Colonic mucosa (tissue), 4 donors: ENCODE results near the gene LAG3. TPM values are rescaled to one million over a fixed set of nuclear protein-coding genes. Genes with fewer than 3 reads are reported as not detected.

Source experiments
- DNase-seq: peaks from one replicate; pipeline ENCODE4 v3.0.0-alpha.2; 2020
- H3K27ac ChIP-seq: fragments of 200-600 bp; one replicate; pipeline ENCODE4 v1.8.0; 2021
- H3K27me3 ChIP-seq: fragments of 200-600 bp; one replicate; pipeline ENCODE4 v1.8.0; 2021
- H3K36me3 ChIP-seq: fragments of 200-600 bp; one replicate; pipeline ENCODE4 v1.8.0; 2021
- H3K4me1 ChIP-seq: fragments of 200-600 bp; one replicate; pipeline ENCODE4 v1.8.0; 2021; ENCODE audit warnings: mild to moderate bottlenecking
- H3K4me3 ChIP-seq: fragments of 200-600 bp; one replicate; pipeline ENCODE4 v1.8.0; 2021
- H3K9ac ChIP-seq, 2 donors: one replicate each; pipeline ENCODE4 v1.7.0; 2013; ENCODE audit warnings: control low read depth in 2 of 2, low read depth in 2 of 2, low read length in 2 of 2
- H3K9me3 ChIP-seq: fragments of 200-600 bp; one replicate; pipeline ENCODE4 v1.8.0; 2021
- intact Hi-C: fragments of 100-400 bp; cut with DNase I; formaldehyde crosslinking; loops from one replicate; pipeline ENCODE4 v1.14.1; 2022
- total RNA-seq, 2 donors: library from RNA; stranded (reverse); fragmentation: NEBNext Ultra II Directional in 1 of 2; extraction: Animal tissue kit (Norgen Biotek cat#: 25700) in 1 of 2; gene quantifications; one replicate each; pipeline ENCODE4 v1.2.1, GENCODE V29; 2021
- TF ChIP-seq, protein P1 (sequence below): fragments of 200-600 bp; IDR thresholded peaks from one replicate; pipeline ENCODE4 v1.8.0; 2022; ENCODE audit warnings: antibody characterized with exemption, mild to moderate bottlenecking
- donor health status: healthy.
- donor health status: DM: no; HTN: no; CAD: no.
- donor health status: DM: no; HTN: no; CAD: no.

LAG3 gene
- 1 to 10 TPM; 1.0 to 1.2 TPM for total RNA-seq

DNA sequence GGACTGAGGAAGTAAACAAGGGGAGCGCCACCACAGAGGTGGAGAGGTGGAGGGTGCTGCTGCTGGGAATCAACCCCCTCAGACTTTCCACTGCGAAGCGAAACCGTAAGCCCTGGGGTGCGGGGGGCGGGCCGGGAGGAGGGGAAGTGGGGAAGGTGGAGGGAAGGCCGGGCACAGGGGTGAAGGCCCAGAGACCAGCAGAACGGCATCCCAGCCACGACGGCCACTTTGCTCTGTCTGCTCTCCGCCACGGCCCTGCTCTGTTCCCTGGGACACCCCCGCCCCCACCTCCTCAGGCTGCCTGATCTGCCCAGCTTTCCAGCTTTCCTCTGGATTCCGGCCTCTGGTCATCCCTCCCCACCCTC, at the start of gene LAG3:
LAG3 (plus strand) TSS at position 190 of the 365 bp plus-strand sequence. CDS start 333 bp downstream, outside the sequence.
- Histone ChIP-seq H3K9ac (peak within 1 kb of the TSS; percentile 46 to 53), H3K9me3 (no peaks in the 10 kb centered on the region), H3K27ac (peak within 1 kb of the TSS; percentile 19), H3K27me3 (peaks cover 9% of the 10 kb centered on the region), H3K4me3 (peak within 1 kb of the TSS; percentile 9), H3K4me1 (peaks cover 3% of the 10 kb centered on the region), H3K36me3 (no peaks in the 10 kb centered on the region)
- intact Hi-C loops: no loop called here
- TF ChIP-seq, protein P1, sequence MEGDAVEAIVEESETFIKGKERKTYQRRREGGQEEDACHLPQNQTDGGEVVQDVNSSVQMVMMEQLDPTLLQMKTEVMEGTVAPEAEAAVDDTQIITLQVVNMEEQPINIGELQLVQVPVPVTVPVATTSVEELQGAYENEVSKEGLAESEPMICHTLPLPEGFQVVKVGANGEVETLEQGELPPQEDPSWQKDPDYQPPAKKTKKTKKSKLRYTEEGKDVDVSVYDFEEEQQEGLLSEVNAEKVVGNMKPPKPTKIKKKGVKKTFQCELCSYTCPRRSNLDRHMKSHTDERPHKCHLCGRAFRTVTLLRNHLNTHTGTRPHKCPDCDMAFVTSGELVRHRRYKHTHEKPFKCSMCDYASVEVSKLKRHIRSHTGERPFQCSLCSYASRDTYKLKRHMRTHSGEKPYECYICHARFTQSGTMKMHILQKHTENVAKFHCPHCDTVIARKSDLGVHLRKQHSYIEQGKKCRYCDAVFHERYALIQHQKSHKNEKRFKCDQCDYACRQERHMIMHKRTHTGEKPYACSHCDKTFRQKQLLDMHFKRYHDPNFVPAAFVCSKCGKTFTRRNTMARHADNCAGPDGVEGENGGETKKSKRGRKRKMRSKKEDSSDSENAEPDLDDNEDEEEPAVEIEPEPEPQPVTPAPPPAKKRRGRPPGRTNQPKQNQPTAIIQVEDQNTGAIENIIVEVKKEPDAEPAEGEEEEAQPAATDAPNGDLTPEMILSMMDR: no peak
- peak; percentile 32 for DNase-seq

DNA sequence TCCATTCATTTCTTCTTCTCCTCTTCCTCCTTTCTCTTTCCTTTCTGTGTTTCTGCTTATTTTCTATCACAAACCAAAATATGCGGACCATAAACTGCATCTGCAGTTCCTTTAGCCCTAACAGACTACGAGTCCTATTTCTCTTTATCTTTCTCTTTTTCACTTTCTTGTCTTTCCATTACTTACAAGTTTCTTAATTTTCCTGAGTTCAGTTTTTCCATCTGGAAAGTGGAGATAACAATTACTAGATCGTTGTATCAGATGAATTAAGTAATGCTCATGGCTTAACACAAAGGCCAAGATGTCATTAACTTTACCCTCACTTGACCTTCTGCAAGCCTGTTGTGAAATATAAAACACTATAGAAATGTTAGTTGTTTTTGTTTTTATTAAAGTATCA, 49.5 kb upstream of the LAG3 start:
- intact Hi-C loops: loop anchor here (5.0 kb wide), 1 partner anchor 61 kb away; the partner anchor contains the start of gene ING4
- DNase-seq: no peak
- no peak overlapping the region for H3K9ac ChIP-seq
- no peaks in the 10 kb centered on the region for H3K36me3 ChIP-seq
- TF ChIP-seq, protein P1: no peak
- no peaks in the 10 kb centered on the region for H3K9me3 ChIP-seq
- no peak overlapping the region for H3K27ac ChIP-seq
- no peak overlapping the region for H3K4me3 ChIP-seq
- no peaks in the 10 kb centered on the region for H3K27me3 ChIP-seq
- peaks cover 6% of the 10 kb centered on the region for H3K4me1 ChIP-seq

DNA sequence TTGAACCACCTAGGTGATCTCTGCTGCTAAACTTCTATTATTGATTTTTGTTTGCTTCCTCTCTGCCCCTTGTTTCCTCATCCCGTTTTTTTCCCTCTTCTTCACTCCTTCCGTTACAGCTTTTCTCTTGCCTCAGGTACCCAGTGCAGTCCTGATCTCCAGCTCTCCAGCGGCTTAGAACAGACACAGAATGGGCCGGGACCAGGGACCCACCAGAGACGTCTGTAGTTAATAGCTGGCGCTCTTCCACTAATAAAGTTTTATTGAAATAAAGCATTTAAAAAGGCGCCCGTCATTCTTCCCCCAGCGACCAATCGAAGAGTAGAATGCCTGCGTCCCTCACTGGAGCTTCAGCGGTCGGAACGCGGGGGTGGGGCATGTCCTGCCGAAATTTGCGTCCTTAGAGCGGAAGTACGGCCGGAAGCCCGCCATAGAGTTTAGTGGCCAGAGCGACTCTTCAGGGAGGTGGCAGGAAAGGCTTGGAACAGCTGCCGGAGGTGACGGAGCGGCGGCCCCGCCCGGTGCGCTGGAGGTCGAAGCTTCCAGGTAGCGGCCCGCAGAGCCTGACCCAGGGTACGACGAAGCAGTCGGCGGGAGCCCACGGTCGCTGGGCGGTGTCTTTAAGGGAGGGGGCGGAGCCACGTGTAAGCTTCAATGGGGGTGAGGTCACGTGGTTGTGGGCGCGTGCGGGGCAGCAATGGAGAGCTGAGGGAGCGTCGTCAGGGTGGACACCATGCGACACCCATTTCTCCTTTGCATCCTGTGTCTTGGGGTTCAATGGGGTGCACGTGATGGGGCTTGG, 48.5 kb upstream of the LAG3 start, which contains the start of gene COPS7A:
COPS7A (plus strand) TSS at position 440 of the 802 bp plus-strand sequence. CDS start 611 bp downstream, outside the sequence.
- intact Hi-C loops: loop anchor here (5.0 kb wide), 1 partner anchor 62 kb away; the partner anchor contains the start of gene ING4
- peak; percentile 99 for DNase-seq
- Histone ChIP-seq H3K27ac (peak within 1 kb of the TSS; percentile 80), H3K27me3 (no peaks in the 10 kb centered on the region), H3K4me3 (peak within 1 kb of the TSS; percentile 44), H3K4me1 (peaks cover 6% of the 10 kb centered on the region), H3K36me3 (no peaks in the 10 kb centered on the region), H3K9ac (peak within 1 kb of the TSS; percentile 56 to 65), H3K9me3 (no peaks in the 10 kb centered on the region)
- TF ChIP-seq, protein P1: no peak

DNA sequence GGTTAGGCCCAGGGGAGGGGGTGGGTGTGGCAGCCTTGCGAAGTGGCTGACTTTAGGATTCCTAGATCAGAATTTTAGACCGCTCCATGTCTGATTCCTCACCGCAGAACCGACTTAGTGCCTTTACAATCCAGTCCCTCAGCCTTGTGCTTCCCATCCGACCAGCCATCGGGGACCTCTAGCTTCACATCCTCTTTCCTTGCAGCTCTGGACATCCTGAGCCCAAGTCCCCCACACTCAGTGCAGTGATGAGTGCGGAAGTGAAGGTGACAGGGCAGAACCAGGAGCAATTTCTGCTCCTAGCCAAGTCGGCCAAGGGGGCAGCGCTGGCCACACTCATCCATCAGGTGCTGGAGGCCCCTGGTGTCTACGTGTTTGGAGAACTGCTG, 47.9 kb upstream of the LAG3 start:
- H3K9me3 ChIP-seq: no peaks in the 10 kb centered on the region
- TF ChIP-seq, protein P1: no peak
- DNase-seq: peak; percentile 38
- peak overlapping the region; percentile 44 for H3K4me3 ChIP-seq
- no peaks in the 10 kb centered on the region for H3K27me3 ChIP-seq
- H3K4me1 ChIP-seq: peaks cover 6% of the 10 kb centered on the region
- H3K36me3 ChIP-seq: peaks cover under 1% of the 10 kb centered on the region
- intact Hi-C loops: loop anchor here (5.0 kb wide), 1 partner anchor 62 kb away; the partner anchor contains the start of gene ING4
- H3K9ac ChIP-seq: peak overlapping the region; percentile 56 to 65
- peak overlapping the region; percentile 80 for H3K27ac ChIP-seq

DNA sequence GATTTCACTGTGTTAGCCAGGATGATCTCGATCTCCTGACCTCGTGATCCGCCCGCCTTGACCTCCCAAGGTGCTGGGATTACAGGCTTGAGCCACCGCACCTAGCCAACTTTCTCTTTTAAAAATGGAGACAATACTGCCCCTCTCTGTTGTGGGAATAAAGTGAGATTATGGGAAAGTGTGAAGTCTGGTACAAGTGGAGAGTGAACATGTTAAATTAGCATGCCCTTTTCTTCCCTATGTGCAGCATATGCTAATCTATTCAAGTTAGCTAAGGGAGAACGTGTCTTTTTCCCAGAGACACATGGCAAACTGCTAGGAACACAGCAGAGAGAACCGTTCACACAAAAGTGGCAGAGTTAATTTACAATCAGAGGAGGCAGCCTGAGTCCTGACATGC, 47.0 kb upstream of the LAG3 start:
- Histone ChIP-seq H3K4me3 (no peak overlapping the region), H3K4me1 (peaks cover 6% of the 10 kb centered on the region), H3K27me3 (no peaks in the 10 kb centered on the region), H3K9ac (no peak overlapping the region), H3K36me3 (peaks cover 10% of the 10 kb centered on the region), H3K9me3 (no peaks in the 10 kb centered on the region), H3K27ac (no peak overlapping the region)
- TF ChIP-seq, protein P1: no peak
- intact Hi-C loops: no loop called here
- DNase-seq: no peak
